ENCODE results near the gene ERG.

Gene ERG

DNA sequence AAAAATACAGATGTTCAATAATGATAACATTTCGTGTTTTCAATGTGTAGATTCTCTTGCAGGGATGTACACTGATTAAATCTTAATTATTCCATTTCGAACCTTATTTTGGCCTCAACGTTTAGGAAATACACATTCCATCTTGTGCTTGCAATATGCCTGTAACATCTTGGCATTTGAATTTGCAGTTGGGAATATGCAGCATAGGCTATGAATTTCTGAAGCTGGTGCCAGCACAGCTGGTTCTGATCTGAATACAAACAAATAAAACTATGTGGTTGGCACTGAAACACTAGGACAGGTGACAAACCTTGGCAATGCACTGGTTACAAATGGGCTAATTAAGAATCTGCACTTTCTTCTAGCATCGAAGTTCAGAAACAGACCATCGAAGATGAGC is 108.4 kb downstream of the ERG start:
- DNase-seq (ENCODE audit: low read depth): no peak

DNA sequence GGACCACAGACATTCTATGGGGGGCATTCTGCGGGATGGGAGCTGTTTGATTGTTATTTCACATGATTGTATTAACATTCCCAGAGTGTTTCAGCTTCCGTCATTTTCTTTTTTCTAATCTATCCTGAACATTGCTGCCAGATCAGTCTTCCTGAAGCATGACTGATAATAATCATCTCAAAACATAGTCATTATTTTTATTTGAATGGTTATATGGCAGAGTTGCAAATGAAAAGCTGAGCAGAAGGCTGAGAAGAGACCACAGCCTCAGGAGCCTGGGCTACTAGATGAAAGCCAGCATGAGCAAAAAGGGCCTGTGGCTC is 109.0 kb downstream of the ERG start:
- DNase-seq (ENCODE audit: low read depth): no peak

DNA sequence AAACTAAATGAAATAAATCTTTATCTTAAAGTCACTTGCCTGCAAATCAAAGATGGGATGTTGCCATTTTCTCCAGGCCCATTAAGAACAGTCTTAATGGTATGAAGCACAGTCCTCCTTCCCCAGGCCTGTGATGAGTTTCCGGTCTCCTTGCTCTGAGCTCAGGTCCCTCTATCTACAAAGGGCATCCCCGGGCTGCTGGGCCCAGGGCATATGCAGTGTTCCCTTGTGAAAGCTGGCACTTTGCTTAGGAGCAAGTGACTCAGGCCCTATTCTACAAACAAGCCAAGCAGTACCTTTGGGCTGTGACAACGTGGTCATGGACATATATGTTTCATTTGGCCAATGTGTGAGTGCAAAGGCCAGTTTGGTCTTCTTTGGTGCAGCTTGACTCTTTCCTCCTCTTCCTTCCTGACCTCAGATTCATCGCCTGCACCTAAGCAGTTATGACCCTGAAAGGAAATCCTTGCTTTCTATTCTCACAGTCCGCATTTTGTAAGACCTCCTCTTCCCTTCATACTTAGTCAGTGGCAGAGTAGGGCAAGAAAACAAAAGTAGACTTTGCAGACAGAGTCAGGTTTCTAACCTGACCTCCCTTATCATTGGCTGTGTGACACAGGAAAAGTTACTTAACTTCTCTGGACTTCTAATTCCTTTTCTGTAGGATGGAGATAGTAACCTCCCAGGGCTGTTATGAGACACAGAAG is 109.5 kb downstream of the ERG start:
- DNase-seq (ENCODE audit: low read depth): no peak

DNA sequence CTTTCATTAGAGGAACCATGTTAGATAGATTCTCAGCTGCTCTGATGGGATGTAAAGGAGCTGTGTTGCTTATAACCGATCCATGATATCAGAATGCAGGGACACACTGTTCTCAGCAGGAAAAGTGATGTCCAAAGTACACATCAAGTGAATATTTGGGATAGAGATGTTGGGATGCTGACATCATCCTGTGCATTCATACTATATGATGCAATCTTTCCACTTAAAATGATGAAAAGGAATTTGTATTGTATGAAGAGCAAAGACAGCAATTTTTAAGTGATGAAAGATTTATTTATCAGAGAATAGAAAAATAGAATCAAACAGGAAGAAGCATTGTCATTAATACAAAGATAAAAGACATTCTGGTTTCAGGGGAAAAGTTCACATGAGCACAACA is 110.1 kb downstream of the ERG start:
- no peak for DNase-seq (ENCODE audit: low read depth)

DNA sequence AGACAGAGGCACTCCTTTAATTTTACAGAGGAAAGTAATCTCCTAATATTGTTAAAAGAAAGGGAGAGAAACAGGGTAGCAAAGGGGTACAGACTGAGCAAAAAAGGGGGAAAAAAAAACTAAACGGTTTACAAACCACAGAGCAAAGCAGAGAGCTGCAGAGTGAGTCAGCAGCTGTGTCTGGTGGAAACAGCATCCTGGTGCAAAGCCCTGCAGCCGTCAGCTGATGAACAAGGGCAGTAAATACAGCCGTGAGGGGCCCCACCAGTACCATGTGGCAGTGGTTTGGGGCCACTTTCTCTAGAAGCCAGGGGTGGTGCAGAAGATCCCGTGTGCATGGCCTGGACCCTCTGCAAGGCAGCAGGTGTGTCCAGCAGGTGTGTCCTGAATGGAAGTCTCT is 111.3 kb downstream of the ERG start:
- no peak for DNase-seq (ENCODE audit: low read depth)

DNA sequence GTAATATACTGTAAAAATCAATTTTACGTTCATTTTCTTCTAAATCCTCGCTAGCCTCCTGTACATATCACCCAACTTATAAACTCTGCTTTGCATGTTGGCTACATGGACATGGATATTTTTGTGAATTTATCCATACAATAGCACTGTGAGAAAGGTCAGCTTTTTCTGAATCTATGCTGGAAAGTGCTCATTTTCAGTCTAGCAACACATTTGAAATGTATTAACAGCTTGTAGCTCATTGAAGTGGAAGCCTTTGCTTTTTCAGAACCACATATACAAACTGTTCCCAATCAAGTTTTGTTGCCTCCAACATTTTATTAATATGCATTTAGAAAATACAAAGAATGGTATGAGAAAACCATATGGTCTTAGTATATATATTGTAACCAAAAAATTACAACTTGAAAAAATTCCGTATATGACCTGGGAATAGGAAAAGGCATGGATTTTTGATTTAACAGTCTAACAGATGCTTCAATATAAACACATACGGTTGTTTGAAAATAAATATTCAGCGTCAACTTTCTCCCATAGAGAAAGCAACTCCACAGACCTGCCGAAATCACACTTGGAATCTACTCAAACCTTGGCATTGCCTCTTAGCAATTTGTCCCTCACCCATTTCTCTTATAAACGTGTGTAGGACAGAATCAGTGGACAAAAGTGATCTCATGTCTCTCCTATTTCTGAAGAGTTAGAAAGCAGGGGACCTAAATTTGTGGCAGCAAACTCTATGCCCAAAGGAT is 112.7 kb downstream of the ERG start:
- no peak for DNase-seq (ENCODE audit: low read depth)

DNA sequence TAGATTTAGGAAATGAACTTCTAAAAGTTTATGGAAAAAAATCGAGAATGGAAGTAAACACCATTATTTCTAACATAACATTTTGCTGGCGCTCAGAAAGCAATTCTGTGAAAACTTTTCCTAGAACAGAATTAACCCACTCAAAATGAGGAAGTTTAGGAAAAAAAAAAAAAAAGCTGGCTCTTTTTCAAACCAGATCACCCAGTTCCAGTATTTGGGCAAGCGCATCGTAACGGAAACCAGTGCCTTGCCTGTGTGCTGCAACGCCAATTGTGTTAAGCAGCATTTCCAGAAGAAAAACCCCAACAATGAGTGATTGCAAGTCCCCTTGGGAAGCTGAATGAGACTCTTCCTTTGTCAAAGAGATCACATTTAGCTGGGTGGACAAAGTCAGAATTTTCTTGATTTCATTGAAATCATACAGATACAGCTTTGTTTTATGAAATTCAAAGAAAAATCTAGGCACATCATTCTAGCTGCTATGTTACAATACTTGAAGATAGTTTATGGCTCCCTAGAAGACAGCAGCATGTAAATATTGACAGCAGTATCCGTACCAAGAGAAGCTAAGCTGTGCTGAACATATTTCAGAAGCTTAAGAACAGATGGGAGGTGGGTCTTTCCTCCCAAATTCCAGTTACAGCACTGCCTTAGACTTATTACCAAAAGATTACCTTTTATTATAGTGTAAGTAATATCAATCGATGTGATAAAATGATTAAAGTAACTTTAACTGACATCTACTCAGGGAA is 113.4 kb downstream of the ERG start:
- no peak for DNase-seq (ENCODE audit: low read depth)

DNA sequence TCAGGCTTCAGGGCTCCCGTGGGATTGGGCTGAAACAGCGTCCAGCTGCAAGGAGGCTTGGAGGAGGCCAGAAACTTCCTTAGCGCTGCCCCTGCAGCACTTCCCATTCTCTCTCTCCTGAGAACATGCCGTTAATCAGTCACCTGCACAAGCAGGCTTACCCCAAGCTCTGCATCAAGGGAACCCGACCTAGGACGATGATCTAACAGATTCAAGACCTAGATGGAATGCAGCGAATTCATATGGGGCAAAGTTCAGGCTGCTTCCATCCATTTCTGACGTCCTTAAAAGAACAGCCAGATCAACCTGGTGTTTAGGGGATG is 114.1 kb downstream of the ERG start:
- no peak for DNase-seq (ENCODE audit: low read depth)

DNA sequence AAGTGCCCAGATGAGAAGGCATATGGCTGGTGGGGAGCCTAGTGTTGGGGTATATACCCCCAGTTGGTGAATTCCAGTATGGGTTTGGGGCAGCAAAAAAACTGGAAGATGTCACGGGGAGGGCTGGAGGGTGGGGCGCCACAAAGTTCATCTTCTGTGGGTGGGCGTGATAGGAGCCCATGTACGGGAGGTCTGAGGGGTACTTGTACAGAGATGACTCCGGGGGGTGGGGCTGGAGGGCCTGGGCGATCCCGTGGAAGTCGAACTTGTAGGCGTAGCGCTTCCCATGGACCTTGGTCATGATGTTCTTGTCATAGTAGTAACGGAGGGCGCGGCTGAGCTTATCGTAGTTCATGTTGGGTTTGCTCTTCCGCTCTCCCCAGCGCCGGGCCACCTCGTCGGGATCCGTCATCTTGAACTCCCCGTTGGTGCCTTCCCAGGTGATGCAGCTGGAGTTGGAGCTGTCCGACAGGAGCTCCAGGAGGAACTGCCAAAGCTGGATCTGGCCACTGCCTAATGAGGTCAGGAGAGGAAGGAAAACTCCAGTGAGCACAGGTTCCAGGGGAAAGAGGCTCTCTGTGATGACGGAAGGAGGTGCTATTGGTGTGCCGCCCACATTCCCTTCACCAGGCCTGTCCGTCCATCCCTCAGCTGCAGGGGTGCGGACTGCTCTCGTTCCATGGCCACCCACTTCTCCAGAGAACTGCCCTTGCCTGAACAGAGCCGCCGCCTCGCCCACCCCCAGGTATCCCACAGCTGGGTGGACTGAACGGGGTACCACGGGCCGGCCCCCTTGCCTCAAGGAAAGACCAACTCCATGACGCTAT is 114.7 kb downstream of the ERG start:
- no peak for DNase-seq (ENCODE audit: low read depth)

DNA sequence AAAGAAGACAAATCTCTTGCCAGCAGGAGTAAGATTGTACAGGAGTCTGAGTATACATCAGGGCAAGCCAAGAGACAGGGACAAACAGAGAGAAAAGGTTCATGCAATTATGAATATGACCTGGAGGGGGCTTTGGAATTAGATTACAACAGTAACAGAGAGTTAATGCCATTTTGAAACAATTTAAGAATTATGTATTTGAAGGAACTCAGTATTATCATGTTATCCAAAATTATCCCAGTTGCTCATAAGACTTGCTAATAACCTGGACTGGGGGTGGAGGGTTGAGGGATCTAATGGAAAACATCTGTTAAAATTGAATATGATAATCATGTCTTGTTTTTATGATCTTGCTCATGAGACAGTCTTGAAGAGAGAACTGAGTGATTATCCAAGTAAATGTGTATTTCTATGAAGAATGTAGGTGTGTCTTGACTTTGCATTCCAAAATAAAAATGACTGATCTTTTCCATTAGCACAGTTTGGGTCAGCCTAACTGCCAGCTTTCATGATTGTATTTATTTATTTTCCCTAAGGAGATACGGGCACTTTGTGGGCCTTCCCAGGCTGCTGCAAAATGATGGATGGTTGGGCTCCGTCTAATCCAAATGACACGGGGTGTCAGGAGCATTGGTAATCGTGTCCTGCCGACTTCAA is 117.7 kb downstream of the ERG start:
- DNase-seq (ENCODE audit: low read depth): no peak

DNA sequence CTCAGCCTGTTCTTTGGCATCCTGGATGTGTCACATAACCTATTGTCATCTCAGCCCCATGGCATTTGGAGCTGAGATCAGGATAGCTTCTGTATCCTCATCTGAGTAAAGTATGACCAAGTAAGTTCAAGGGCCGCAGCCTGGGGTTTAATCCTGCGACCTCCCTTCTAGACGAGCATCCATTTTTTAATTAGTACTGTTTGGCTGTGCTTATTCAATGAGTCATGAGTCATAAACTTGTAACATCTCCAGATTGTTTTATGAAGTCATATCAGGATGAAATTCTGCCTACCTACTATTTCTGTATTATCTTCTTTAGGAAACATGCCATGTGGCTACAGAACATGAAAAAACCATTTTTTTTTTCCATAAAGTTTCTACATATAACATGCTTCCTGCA is 119.1 kb downstream of the ERG start:
- no peak for DNase-seq (ENCODE audit: low read depth)

DNA sequence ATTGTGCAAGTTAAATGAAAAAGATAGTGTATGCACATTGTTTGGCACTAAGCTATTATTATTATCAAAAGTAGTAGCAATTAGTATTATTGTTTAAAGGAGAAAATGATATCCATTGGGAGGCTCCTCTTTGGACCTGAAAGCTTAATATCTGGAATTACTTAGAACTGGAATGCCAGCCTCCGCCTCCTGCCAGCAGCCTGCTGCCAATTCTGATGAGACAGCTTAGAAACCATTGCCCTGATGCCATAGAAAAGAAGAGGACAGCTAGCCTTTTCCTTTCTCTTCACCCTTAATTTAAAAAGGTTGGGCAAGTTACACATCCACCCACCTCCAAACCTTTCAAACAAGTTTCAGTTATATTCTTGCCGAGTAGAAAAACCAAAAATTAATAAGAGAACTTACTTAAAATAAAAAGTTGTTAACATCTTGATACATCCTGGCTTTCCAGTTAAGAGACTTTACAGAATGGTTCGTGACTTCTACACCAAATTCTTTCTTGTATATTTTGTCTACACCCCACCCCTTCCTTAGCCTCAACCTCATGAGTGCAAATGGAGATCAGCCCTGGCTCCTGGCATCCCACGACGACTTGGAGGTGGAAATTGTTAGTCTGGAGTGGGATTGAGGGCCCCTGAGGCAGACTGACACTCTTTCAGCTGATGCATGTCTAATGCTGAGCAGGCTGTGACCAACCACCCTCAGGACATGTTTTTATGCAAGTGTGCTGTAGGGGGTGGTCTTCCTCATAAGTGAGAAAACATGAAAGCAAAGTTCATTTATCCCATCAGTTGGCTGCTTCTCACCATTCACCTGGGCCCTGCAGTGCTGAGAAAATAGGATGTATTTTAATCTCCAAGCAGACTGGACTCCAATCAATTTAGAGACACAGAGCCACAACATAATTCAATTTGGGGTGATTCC is 120.8 kb downstream of the ERG start:
- no peak for DNase-seq (ENCODE audit: low read depth)

DNA sequence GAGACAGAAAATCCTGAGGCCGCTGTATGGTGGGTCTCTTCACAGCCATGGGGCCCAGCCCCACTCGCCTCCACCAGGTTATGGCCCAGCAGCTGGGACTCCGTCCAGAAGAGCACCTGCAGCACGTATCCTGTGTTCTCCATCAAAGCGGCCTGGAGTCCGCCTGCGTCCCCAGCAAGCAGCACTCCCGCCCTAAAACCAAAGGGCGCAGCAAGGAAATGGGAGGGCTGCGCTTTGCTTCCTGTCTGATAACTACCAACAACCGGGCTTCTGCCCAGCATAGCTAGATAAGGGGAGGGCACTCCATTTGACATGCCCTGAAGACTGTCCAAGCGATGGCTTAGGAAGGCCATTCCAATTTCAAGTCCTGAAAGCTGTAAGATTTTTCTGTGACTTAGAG is 121.6 kb downstream of the ERG start:
- DNase-seq (ENCODE audit: low read depth): no peak

DNA sequence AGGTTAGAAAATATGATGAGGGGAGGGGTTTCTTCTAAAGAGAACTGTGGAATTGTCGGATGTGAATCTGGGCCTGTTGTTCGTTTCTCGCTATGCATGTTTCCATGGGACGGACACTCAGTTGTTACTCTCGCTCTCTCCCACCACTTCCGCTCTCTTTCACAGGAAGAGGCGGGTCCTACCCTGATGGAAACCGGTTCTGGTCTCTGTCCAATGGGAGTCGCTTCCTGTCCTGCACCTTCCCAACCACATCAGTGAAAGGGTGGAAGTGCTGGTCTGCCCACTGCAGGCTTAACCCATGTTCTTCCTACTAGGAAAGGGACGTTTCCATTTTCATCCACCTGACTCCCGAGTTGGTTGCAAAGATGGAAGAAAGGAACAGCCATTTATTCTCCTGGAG is 122.0 kb downstream of the ERG start:
- DNase-seq (ENCODE audit: low read depth): no peak

DNA sequence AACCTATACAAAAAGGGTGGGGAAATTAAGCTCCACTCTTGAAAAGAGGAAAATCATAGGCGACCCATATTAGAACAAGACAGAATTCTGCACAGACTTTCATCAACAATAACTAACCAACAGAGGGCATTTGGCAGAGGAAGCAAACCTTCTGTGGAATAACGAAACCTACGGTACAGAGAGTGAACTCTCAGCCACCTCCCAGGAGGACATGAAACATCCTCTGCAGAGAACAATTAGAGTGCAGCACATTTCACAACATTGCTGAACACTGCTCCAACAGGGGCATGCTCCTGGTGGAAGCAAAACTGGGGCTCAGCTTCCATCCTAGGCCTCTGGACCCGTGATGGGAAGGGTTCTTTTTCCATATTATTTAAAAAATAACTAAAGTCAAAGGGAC is 130.6 kb downstream of the ERG start:
- no peak for DNase-seq (ENCODE audit: low read depth)

DNA sequence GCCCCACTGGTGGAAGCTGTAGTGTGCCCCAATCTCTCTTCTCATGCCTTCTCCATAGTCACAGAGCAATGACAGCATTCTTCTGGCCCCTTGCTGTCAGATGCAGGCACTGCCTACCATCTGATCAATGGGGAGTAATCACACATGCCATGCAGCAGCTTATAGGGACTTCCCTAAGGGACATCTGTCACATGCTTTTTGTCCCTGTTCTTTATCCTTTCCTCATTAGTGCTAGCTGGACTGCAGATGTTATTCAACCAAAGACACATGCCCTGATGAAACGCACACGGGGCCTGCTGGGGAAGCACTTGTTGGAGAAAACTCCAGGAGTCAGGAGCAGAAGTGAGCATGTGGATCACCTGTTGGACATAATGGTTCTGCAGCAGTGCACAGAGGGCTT is 132.8 kb downstream of the ERG start:
- no peak for DNase-seq (ENCODE audit: low read depth)

DNA sequence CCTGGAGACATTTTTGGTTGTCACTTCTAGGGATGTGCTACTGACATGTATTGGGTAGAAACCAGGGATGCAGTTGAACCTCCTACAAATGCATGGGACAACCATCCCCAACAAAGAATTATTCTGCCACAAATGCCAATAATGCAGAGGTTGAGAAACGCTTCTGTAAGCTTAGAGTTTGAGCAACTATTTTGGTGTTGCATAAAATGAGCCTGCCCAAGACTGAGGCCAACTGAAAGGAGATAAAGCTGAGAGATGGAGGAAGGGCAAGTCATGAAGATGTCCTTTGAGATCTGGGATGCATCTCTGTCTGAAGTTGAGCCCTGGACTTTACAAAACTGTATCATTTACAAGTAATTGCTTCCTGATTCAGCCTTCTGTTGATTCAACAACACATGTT is 134.6 kb downstream of the ERG start:
- no peak for DNase-seq (ENCODE audit: low read depth)

DNA sequence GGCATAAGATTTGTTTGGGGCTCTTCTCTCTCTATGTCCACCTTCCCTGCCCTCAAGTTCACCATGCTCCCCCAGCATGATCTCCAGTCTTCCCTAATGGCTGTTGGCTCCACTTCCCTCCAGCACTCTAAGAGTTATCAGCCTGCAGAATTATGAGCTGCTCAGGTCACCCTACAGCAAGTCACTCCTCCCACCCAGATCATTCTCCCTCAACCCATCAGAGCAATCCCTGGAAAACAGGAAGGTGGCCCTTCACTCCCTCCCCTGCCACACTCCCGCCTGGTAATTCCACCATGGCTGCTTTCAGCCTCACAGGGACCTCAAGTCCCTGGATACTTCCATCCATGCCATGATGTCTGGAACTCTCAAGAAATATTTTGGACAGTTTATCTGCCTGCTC is 137.0 kb downstream of the ERG start:
- no peak for DNase-seq (ENCODE audit: low read depth)

DNA sequence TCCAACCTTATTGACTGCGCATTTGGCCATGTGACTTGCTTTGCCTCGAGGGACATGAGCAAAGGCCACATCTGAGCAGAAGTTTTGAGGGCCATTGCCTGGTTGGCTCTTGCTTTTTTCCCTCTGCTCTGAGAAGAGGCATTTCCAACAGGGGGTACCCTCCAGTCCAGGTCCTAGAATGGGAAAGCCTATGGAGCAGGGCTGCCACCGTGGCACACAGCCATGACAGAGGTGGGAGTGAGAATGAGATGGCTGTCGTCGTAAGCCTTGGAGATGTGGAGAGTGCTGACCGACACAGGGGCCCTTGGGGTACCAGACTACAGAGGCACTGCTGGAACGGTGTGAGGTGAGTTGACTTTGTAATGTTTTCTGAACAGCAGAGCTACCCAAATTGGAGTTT is 138.4 kb downstream of the ERG start:
- no peak for DNase-seq (ENCODE audit: low read depth)

DNA sequence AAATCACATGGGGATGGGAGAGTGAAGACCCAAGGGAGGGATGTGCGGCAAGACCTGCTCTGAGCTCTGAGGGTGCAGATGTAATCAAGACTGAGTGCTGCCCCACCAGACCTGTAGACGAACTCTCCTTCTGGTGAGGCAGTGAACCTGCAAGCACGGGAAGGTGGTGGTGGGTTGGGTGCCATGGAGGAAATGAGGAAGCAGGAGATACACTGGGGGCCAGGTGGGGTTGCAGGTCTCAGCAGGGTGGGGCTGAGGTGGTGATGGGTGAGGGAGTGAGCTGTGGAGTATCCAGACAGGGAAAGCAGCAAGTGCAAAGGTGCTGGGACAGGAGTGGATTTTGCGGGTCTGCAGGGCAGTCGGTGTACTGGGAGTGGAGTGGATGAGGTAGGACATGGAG is 139.2 kb downstream of the ERG start:
- no peak for DNase-seq (ENCODE audit: low read depth)

DNA sequence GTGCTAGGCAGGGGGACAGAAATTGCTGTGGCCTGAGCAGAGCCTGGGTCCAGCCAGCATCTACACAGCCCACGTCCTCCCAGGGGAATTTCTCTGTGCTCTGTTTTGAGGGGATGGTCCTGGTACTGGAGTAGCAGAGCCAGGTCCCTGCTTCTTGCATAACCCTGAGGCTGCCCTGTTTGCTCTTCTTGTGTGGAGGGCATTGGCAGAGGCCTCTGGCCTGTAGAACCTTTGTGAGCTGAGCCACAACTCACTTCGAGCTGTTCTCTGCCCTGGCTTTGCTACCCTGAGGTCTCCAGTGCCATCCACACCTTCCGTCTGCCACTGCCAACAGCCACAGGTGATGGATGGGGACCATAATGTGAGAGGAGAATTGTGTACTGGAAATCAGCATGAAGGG is 139.6 kb downstream of the ERG start:
- no peak for DNase-seq (ENCODE audit: low read depth)

Data from T follicular helper cell (primary cell).